Stomach (tissue), 4 donors: ENCODE results near the gene ZFHX3.

Experiments used
- EP300 ChIP-seq: sonication (generic); formaldehyde crosslinking; IDR thresholded peaks from one replicate; pipeline ENCODE4 v1.6.1; 2017; ENCODE audit warnings: antibody characterized with exemption
- POLR2A ChIP-seq, 4 donors: fragments of 450-650 bp; IDR thresholded peaks; one replicate each; pipeline ENCODE4 v1.6.1; 2016; ENCODE audit warnings: antibody characterized with exemption in 4 of 4, control low read depth in 2 of 4, mild to moderate bottlenecking in 1 of 4, moderate library complexity in 1 of 4
- POLR2AphosphoS5 ChIP-seq, 3 donors: sonication (generic); formaldehyde crosslinking; IDR thresholded peaks; one replicate each; pipeline ENCODE4 v1.6.1; 2016; ENCODE audit warnings: antibody characterized with exemption in 3 of 3
- TF ChIP-seq, protein P1 (sequence below), 7 experiments: fragments of 450-650 bp in 4 of 7; fragments of 200-600 bp in 3 of 7; sonication (generic) in 3 of 7; IDR thresholded peaks; one replicate each; pipeline ENCODE4 v1.5.1; 2016 to 2019; ENCODE audit warnings: antibody characterized with exemption in 7 of 7, control low read depth in 2 of 7, mild to moderate bottlenecking in 1 of 7

DNA sequence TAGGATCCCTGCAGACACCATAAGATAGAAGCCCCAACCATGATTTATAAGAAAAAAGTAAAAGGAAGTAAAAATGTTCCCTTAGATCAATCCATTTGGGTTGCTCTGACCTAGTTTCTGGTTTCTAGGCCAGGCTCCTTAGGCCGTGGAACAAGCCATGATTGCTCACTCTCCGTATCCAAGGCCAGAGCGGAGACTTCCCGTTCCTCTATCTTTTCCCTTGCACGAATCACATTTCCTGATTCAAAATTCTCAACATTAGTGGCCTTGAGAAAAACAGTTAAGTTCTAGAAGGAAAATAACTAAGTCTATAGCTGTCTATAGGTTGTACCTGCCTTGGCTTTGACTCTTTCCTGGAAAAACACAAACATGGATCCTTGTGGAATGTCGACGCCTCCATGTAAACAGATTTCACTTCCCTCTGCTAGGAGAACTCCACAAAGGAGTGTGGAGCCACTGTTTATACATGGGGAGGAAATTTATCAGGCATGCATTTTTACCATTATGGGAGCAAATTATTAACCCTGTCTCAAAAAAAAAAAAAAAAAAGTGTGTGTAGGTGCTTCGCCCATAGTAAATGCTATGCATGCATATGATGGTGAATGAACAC lies 149.6 kb downstream of the ZFHX3 start:
- TF ChIP-seq, protein P1, sequence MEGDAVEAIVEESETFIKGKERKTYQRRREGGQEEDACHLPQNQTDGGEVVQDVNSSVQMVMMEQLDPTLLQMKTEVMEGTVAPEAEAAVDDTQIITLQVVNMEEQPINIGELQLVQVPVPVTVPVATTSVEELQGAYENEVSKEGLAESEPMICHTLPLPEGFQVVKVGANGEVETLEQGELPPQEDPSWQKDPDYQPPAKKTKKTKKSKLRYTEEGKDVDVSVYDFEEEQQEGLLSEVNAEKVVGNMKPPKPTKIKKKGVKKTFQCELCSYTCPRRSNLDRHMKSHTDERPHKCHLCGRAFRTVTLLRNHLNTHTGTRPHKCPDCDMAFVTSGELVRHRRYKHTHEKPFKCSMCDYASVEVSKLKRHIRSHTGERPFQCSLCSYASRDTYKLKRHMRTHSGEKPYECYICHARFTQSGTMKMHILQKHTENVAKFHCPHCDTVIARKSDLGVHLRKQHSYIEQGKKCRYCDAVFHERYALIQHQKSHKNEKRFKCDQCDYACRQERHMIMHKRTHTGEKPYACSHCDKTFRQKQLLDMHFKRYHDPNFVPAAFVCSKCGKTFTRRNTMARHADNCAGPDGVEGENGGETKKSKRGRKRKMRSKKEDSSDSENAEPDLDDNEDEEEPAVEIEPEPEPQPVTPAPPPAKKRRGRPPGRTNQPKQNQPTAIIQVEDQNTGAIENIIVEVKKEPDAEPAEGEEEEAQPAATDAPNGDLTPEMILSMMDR (IDR thresholded peaks at IDR 0.05) = no peak
- TF ChIP-seq EP300 (no peak), POLR2AphosphoS5 (IDR thresholded peaks at IDR 0.05) (no peak), POLR2A (IDR thresholded peaks at IDR 0.05) (no peak)
